Measurements from ENCODE around the gene DPCD. TPM values are rescaled to one million over a fixed set of nuclear protein-coding genes. Genes with fewer than 3 reads are reported as not detected.

The DPCD gene
- total and polyA plus RNA-seq, 2 of the 8 experiments (the other 6 are each of a cell fraction or from before 2014, with no cell fraction given): 21.2 to 31.4 TPM

GRCh38 chr10:101566333-101567164 is 21.6 kb upstream of the DPCD start:
- Histone ChIP-seq H3K27me3 (replicated peaks in 1 of 4; ENCODE audit: control insufficient read depth in 3 of 4, extremely low read depth in 1 of 4, insufficient read depth in 3 of 4, low read length in 3 of 4) (peaks cover 7 to 54% (median 44%) of the 10 kb centered on the region in 4 experiments), H3K9ac (replicated peaks in 1 of 4; ENCODE audit: extremely low read depth in 1 of 4, low read depth in 3 of 4, low read length in 3 of 4) (no peak overlapping the region), H3K79me2 (ENCODE audit: control insufficient read depth in 1 of 2, insufficient read depth in 2 of 2, low read length in 2 of 2) (no peaks in the 10 kb centered on the region), H3K56ac (replicated peaks; ENCODE audit: insufficient read length, low read depth, low read length) (no peak overlapping the region), H3K4ac (replicated peaks; ENCODE audit: insufficient read length, low read depth, low read length) (peak overlapping the region; percentile 60), H3K4me3 (ENCODE audit: extremely low read depth in 1 of 4, insufficient read depth in 2 of 4, low read depth in 3 of 4, low read length in 4 of 4) (peak overlapping the region in 1 of 4 experiments; percentile 25; a peak in 1 of 8 replicates), H3K23ac (ENCODE audit: insufficient read length) (no peak overlapping the region), H3K27ac (ENCODE audit: low read depth, low read length) (no peak overlapping the region), H3K14ac (ENCODE audit: insufficient read length) (no peak overlapping the region), H2BK12ac (ENCODE audit: low read depth, low read length) (peak overlapping the region; percentile 18; the same call in 1 of the 2 replicates), H2AK5ac (ENCODE audit: low read depth, low read length) (peak overlapping the region; percentile 60), H2BK120ac (replicated peaks; ENCODE audit: low read depth, low read length) (peak overlapping the region; percentile 70), H3K9me3 (ENCODE audit: insufficient read depth in 2 of 2, low read depth in 1 of 2, low read length in 1 of 2) (no peaks in the 10 kb centered on the region), H3K79me1 (ENCODE audit: low read depth, low read length) (no peaks in the 10 kb centered on the region), H3K36me3 (ENCODE audit: control insufficient read depth in 2 of 4, insufficient read depth in 4 of 4, low read length in 3 of 4) (no peaks in the 10 kb centered on the region), H3K23me2 (ENCODE audit: low read depth, low read length) (peaks cover 14% of the 10 kb centered on the region), H2AFZ (ENCODE audit: low read length) (no peak overlapping the region), H3K4me1 (replicated peaks in 1 of 4; ENCODE audit: control insufficient read depth in 3 of 4, insufficient read depth in 4 of 4, low read length in 3 of 4) (peaks cover 0 to 17% (median 9%) of the 10 kb centered on the region in 4 experiments; a peak in 5 of 7 replicates), H2BK15ac (ENCODE audit: low read length) (peak overlapping the region; percentile 100), H2BK5ac (ENCODE audit: low read depth, low read length) (no peak overlapping the region), H4K5ac (ENCODE audit: insufficient read length, low read depth, low read length) (no peak overlapping the region), H4K91ac (replicated peaks; ENCODE audit: insufficient read length, low read length) (peak overlapping the region; percentile 79), H3K18ac (ENCODE audit: extremely low read depth, low read length) (peak overlapping the region; percentile 60), H2BK20ac (ENCODE audit: low read length) (peak overlapping the region; percentile 80; the same call in 1 of the 2 replicates), H3K4me2 (ENCODE audit: insufficient read depth in 1 of 2, low read depth in 2 of 2, low read length in 2 of 2) (peak overlapping the region; percentile 44 to 57), H4K20me1 (replicated peaks in 1 of 2; ENCODE audit: control insufficient read depth in 1 of 2, insufficient read depth in 2 of 2, low read length in 2 of 2) (peaks cover 0 to 4% of the 10 kb centered on the region in 2 experiments), H4K8ac (ENCODE audit: extremely low read depth, insufficient read depth, low read length) (peak overlapping the region; percentile 48; the same call in 1 of the 2 replicates)
- ChIA-PET CTCF (ENCODE audit: partially characterized antibody) (interaction anchor here (1.0 to 5.9 kb wide), 4 partner anchors 9 to 352 kb away, joined by 3 to 65 read pairs (median 32); no protein-coding TSS in a partner anchor), POLR2A (ENCODE audit: partially characterized antibody) (no interaction called here)
- DNase-seq (ENCODE audit: low read depth in 1 of 2, low spot score in 2 of 2) (peak in 1 of 2 experiments; percentile 67), FAIRE-seq (no peak)
- 49% methylated on average over 54 of the region's 59 CpGs; no CpG with 5 or more reads in 1 of the 2 experiments for WGBS, 2 experiments (ENCODE audit: extremely low coverage in 1 of 2, insufficient coverage in 1 of 2, insufficient read length in 1 of 2, insufficient replicate concordance in 2 of 2, low coverage in 1 of 2, low lambda C conversion rate in 2 of 2, missing lambda C conversion rate in 1 of 2)
- peak; percentile 49; the same call in 1 of the 2 replicates for TF ChIP-seq KDM1A (IDR thresholded peaks at IDR 0.05; ENCODE audit: borderline replicate concordance, low read length)

Data from H1 (cell line).